Measurements from ENCODE around the gene SUGP2.

DNA sequence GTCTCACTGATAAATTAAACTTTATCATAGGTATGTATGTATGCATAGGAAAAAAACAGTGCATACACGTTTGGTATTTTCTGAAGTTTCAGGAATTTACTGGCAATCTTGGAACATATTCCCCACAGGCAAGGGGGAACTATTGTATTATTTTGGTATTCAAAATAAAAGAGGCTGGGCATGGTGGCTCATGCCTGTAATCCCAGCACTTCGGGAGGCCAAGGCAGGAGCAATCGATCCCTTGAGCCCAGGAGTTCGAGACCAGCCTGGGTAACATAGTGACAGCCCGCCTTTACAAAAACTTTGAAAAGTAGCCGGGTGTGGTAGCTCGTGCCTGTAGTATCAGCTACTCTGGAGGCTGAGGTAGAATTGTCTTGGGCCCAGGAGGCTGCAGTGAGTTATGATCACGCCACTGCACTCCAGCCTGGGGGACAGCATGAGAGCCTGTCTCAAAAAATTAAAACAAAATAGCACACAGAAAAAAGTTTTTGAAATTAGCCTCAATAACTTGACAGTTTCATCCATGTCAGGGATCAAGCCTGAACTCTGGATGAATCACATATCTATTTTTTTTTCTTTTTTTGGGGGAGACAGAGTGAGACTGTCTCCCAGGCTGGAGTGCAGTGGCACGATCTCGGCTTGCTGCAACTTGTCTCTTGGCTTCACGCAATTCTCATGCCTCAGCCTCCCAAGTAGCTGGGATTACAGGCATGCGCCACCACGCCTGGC, 63.2 kb downstream of the SUGP2 start:
- TF ChIP-seq TAF1 (IDR thresholded peaks at IDR 0.05; ENCODE audit: low read depth, low read length) = no peak
- no peak for TF ChIP-seq POLR2A (IDR thresholded peaks at IDR 0.05; ENCODE audit: low read depth, low read length)
- no peak for TF ChIP-seq POLR2AphosphoS5 (IDR thresholded peaks at IDR 0.05; ENCODE audit: low read depth, low read length)
- TF ChIP-seq SPI1 (IDR thresholded peaks at IDR 0.05; ENCODE audit: low read depth, low read length) = no peak
- no peak for TF ChIP-seq POU2F2 (IDR thresholded peaks at IDR 0.05; ENCODE audit: low read depth, low read length)

All from GM12891 (cell line).